Measurements from ENCODE around the gene COPS7B.

The COPS7B gene

DNA sequence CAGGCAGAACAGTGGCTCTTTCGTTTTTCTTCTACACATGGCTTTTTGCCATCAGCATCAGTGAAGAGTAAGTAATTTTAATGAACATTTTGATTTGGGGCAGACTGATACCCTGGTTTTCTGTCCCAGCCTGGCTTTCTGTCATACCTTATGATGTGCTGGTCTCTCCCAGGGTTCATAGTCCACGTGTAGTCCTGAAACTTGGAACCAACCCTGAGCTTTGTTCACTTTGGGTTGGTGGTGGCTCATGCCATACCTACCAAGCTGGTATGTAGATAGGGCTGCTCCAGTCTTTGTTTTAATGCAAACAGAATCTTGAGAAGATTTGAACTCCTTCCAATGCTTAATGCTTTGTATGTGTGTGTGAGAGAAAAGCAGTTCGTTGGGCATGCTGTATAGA is 4.9 kb downstream of the COPS7B start:
- TF ChIP-seq, protein P1, sequence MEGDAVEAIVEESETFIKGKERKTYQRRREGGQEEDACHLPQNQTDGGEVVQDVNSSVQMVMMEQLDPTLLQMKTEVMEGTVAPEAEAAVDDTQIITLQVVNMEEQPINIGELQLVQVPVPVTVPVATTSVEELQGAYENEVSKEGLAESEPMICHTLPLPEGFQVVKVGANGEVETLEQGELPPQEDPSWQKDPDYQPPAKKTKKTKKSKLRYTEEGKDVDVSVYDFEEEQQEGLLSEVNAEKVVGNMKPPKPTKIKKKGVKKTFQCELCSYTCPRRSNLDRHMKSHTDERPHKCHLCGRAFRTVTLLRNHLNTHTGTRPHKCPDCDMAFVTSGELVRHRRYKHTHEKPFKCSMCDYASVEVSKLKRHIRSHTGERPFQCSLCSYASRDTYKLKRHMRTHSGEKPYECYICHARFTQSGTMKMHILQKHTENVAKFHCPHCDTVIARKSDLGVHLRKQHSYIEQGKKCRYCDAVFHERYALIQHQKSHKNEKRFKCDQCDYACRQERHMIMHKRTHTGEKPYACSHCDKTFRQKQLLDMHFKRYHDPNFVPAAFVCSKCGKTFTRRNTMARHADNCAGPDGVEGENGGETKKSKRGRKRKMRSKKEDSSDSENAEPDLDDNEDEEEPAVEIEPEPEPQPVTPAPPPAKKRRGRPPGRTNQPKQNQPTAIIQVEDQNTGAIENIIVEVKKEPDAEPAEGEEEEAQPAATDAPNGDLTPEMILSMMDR (IDR thresholded peaks at IDR 0.05; ENCODE audit: control insufficient read depth, extremely low read depth, insufficient read depth), result no peak
- no peak for DNase-seq (ENCODE audit: low read depth)
- no peak overlapping the region for H3K4me3 ChIP-seq (ENCODE audit: low read depth, low read length)

DNA sequence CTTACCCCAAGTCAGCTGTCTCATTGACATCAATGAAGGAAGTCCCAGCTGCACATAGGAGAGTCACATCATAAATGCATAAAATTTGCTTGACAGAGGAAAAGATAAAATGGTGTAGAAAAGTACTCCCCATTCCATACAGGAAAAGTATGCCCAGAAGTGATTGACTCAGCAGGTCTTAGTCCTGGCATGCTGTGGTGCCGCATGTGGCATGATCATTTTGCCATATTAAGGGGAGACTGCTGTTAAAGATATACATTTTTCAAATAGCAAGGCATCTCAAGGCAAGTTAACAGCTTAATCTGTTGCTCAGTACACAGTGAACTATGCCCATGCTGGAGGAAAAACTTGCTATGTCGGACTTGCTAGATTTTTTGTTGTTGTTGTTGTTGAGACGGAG is 8.1 kb downstream of the COPS7B start:
- TF ChIP-seq, protein P1 (IDR thresholded peaks at IDR 0.05; ENCODE audit: control insufficient read depth, extremely low read depth, insufficient read depth), result no peak
- no peak for DNase-seq (ENCODE audit: low read depth)

DNA sequence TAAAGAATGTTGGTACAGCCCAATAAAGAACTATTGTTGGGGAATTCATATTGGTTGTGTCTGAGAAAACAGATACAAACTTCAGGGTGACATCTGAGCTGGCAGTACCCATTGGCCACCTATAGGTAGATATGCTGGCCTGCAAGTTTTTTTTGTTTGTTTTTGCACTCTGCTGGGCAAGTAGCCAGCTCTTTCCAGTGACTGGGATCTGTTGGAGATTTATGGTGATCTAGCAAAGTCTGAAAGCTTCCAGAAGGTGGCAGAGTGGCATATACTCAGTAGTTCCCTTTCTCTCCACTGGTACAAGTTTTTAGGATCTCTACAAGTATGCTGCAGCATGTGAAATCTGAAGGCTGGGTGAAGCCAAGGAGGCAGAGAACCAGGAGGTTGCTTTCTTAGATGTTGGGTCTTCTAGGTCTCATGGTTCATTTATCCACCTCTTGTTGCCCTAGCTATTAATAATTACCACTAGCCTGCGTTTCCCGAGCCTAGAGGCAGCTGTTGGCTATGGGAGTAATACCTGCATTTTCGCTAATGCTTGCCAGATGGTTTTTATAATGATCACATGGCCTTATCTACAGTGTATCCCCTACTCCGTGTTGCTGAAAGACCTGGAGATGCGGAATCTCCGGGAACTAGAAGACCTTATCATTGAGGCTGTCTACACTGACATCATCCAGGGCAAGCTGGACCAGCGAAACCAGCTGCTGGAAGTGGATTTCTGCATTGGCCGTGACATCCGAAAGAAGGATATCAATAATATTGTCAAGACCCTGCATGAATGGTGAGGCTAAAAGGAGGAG is 9.5 kb downstream of the COPS7B start:
- H3K4me3 ChIP-seq (ENCODE audit: low read depth, low read length), result no peak overlapping the region
- TF ChIP-seq, protein P1 (IDR thresholded peaks at IDR 0.05; ENCODE audit: control insufficient read depth, extremely low read depth, insufficient read depth), result peak; percentile 47
- DNase-seq (ENCODE audit: low read depth), result peak; percentile 96

More for the DNA sequence above, 8.1 kb downstream of the COPS7B start:
- H3K4me3 ChIP-seq (ENCODE audit: low read depth, low read length), result no peak overlapping the region

DNA sequence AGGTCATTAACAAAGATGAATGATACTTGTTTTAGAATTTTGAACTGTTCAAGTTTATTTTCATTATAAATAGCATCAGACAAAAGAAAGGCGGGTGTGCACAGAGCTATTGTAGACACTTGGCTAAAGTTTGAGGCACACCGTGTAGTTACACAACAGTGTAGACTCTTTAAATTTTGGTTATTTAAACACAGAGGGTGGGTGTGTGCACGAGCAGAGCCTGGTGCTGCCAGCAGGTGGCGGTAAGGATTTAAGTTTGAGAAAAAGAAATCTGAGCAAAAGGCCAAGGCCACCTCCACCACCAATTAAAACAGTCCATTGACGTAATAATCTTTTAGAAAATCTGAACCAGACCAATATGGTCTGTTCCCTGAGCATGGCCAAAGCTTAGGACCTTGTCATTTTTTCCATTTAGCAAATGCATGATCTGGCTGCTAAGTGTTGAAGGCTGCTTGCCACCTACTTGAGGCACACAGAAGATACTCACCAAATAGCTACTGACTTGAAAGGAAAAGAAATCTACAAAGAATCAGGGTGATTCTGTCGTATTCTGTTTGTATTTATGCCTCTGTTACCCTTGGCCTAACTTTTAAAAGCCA is 14.3 kb downstream of the COPS7B start:
- TF ChIP-seq, protein P1 (IDR thresholded peaks at IDR 0.05; ENCODE audit: control insufficient read depth, extremely low read depth, insufficient read depth), result peak; percentile 58
- DNase-seq (ENCODE audit: low read depth), result no peak
- H3K4me3 ChIP-seq (ENCODE audit: low read depth, low read length), result no peak overlapping the region

DNA sequence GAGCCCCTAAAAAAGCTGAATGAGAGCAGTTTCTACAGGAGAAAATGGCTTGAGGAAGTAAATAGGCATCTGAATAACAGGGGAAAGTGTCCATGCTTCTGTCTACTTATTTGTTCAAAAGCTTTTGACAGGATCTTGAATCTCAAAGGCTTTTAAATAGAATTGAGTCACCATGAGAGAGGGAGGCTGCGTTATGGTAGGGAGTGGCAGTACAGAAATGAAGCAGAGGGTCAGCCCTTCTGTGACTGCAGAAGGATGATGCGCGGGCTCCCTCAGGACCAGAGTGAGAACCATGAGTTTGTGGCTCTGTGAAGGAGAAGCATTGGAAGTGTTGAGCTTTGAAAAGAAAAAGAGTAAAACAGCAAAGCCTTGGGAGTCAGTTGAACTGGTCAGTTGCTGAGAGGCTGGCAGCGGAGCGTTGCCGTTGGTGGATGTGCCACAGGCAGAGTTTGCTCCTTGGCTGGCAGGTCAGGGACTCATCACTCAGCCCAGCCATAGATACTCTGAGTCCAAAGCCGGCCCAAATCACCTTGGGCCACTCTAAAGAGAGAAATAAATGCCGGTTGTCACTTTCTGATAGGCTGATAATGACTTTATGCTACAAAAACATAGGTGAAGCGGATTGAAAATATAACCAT is 17.4 kb downstream of the COPS7B start:
- TF ChIP-seq, protein P1 (IDR thresholded peaks at IDR 0.05; ENCODE audit: control insufficient read depth, extremely low read depth, insufficient read depth), result no peak
- DNase-seq (ENCODE audit: low read depth), result no peak
- H3K4me3 ChIP-seq (ENCODE audit: low read depth, low read length), result no peak overlapping the region

DNA sequence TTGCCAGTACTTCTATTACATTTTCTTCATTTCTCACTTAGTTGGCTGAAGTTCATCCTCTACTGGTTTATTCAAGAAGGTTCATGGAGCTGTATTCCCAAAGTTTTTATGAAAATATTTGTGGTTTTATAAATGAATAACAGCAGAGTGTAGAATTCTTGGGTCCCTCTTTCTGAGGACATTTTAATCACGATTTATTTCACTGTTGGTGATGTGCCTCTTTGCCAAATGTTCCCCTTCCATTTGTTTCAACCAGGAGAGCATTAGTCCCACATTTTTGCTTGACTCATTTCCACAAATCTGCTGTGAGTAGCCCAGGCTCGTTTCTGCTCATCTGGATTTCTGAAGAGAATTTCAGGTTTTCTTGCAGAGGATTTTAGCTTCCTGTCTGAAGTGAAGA is 20.8 kb downstream of the COPS7B start:
- H3K4me3 ChIP-seq (ENCODE audit: low read depth, low read length), result no peak overlapping the region
- TF ChIP-seq, protein P1 (IDR thresholded peaks at IDR 0.05; ENCODE audit: control insufficient read depth, extremely low read depth, insufficient read depth), result no peak
- DNase-seq (ENCODE audit: low read depth), result no peak
